Hepatocyte (in vitro differentiated cells): ENCODE measurements around the gene TMEM117.

Experiments used
- EZH2phosphoT487 ChIP-seq: fragments of 200-600 bp; sonication (generic); IDR thresholded peaks from one replicate; pipeline ENCODE4 v1.6.1; 2018; ENCODE audit warnings: antibody characterized with exemption, mild to moderate bottlenecking, low read depth, moderate library complexity; ENCODE audit not compliant: unreplicated experiment, severe bottlenecking
- TF ChIP-seq, protein P1 (sequence below): fragments of 200-600 bp; sonication (generic); IDR thresholded peaks from 2 replicates; pipeline ENCODE4 v1.5.1; 2016; ENCODE audit warnings: antibody characterized with exemption, mild to moderate bottlenecking; ENCODE audit not compliant: poor library complexity

DNA sequence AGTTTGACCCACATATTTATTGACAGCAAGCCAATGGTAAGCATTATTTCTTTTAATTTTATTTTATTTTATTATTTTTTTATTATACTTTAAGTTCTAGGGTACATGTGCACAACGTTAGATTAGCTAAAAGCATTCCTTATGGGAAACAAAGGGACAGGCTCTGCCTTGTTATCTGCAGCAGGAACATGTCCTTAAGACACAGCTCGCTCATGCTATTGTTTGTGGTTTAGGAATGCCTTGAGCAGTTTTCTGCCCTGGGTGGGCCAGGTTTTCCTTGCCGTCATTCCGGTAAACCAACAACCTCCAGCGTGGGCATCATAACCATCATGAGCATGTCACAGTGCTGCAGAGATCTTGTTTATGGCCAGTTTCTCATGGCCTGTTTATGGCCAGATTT is 370.2 kb downstream of the TMEM117 start:
- TF ChIP-seq, protein P1, sequence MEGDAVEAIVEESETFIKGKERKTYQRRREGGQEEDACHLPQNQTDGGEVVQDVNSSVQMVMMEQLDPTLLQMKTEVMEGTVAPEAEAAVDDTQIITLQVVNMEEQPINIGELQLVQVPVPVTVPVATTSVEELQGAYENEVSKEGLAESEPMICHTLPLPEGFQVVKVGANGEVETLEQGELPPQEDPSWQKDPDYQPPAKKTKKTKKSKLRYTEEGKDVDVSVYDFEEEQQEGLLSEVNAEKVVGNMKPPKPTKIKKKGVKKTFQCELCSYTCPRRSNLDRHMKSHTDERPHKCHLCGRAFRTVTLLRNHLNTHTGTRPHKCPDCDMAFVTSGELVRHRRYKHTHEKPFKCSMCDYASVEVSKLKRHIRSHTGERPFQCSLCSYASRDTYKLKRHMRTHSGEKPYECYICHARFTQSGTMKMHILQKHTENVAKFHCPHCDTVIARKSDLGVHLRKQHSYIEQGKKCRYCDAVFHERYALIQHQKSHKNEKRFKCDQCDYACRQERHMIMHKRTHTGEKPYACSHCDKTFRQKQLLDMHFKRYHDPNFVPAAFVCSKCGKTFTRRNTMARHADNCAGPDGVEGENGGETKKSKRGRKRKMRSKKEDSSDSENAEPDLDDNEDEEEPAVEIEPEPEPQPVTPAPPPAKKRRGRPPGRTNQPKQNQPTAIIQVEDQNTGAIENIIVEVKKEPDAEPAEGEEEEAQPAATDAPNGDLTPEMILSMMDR, result no peak
- TF ChIP-seq EZH2phosphoT487, result no peak
